ENCODE data around the gene IFNAR1. TPM values are rescaled to one million over a fixed set of nuclear protein-coding genes. Genes with fewer than 3 reads are reported as not detected.
A peak's percentile ranks its signal among the peaks of the same experiment; 100 is the strongest.

Gene IFNAR1
- total RNA-seq, 4 donors from 2014 or later = 8.9 to 24.3 (median 9.9) TPM

GRCh38 chr21:33398361-33398760 is 73.6 kb downstream of the IFNAR1 start:
- no peaks in the 10 kb centered on the region for H3K9me3 ChIP-seq
- intact Hi-C loops (cut with DNase I; ENCODE audit: low total_unique reads) = no loop called here

DNA sequence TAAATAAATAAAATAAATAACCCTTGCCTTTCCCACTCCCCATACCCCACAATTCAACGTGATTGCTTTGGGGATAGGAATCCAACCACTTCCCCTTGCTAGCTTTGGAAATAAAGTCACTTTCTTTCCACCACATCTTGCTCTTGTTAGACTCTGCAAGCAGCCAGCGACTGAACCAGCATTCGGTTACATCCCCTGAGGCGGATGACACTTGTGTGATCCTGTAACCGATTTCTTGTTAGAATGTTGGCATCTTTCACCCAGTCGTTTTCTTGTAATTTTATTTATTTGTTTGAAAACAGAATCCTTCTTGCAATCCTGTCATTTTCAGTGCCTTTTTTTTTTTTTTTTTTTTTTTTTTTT is 76.8 kb downstream of the IFNAR1 start:
- Histone ChIP-seq H3K36me3 (no peaks in the 10 kb centered on the region), H3K27me3 (no peaks in the 10 kb centered on the region), H3K4me3 (no peak overlapping the region), H3K27ac (peak overlapping the region in 1 of 4 donors; percentile 7), H3K9me3 (no peaks in the 10 kb centered on the region), H3K4me1 (peaks cover 8 to 14% of the 10 kb centered on the region in 2 donors)
- intact Hi-C loops (cut with DNase I; ENCODE audit: low total_unique reads) (loop anchor here (5.0 kb wide), 1 partner anchor 41 kb away; no protein-coding TSS in a partner anchor), in situ Hi-C loops (cut with MboI; ENCODE audit: low sequenced_read_pairs in 4 of 4) (loop anchor here in 1 of 4 donors (25.0 kb wide), 1 partner anchor 111 kb away; no protein-coding TSS in a partner anchor)
- TF ChIP-seq CTCF (IDR thresholded peaks at IDR 0.05 in 4 of 5, conservative IDR thresholded peaks at IDR 0.05 in 1 of 5) (no peak), POLR2A (IDR thresholded peaks at IDR 0.05) (no peak)
- DNase-seq (no peak), ATAC-seq (no peak)

More at GRCh38 chr21:33398361-33398760, 73.6 kb downstream of the IFNAR1 start:
- Histone ChIP-seq H3K4me1 (peaks cover 0 to 6% of the 10 kb centered on the region in 2 donors), H3K27me3 (no peaks in the 10 kb centered on the region), H3K4me3 (no peak overlapping the region), H3K27ac (no peak overlapping the region), H3K36me3 (no peaks in the 10 kb centered on the region)
- TF ChIP-seq CTCF (IDR thresholded peaks at IDR 0.05 in 4 of 5, conservative IDR thresholded peaks at IDR 0.05 in 1 of 5) (no peak), POLR2A (IDR thresholded peaks at IDR 0.05) (no peak)
- ATAC-seq = no peak
- no peak for DNase-seq
- in situ Hi-C loops (cut with MboI; ENCODE audit: low sequenced_read_pairs in 4 of 4) = no loop called here

DNA sequence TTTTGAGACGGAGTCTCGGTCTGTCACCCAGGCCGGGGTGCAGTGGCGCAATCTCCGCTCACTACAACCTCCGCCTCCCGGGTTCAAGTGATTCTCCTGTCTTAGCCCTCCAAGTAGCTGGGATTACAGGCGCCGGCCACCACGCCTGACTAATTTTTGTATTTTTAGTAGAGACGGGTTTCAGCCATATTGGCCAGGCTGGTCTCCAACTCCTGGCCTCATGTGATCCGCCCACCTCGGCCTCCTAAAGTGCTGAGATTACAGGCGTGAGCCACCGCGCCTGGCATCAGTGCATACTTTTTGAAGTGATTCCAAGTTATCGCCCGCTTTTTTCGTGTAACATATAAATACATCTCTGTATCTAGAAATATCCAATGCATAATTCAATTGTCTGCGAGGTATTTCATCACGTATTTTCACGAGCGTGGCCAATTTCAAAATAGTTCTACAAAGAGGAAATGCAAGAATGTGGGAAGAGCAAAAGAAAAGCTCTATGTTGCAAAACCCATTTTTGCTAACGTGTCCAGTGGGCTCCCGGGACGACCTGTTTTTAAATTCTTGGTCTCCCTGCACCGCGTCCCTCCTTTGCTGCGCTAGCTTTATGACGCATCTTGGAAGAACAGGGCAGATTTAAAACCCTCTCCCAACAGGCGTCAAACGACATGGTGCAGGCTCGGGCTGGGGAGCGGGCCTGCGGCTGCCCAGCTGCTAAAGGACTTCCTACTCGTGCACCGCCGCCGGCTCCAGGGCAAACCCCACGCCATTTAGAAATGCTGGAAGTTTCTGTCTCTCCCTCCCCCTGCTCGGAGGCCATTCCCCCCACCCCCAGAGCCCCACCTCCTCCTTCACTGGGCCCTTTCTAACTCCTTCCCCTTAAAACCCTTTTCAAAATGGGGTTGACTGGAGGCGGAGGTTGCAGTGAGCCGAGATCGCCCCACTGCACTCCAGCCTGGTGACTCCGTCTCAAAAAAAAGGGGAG is 77.5 kb downstream of the IFNAR1 start:
- H3K27me3 ChIP-seq = no peaks in the 10 kb centered on the region
- peaks cover 8 to 14% of the 10 kb centered on the region in 2 donors for H3K4me1 ChIP-seq
- no peaks in the 10 kb centered on the region for H3K36me3 ChIP-seq
- ATAC-seq = peak; percentile 38 to 42
- no peaks in the 10 kb centered on the region for H3K9me3 ChIP-seq
- TF ChIP-seq CTCF (IDR thresholded peaks at IDR 0.05 in 4 of 5, conservative IDR thresholded peaks at IDR 0.05 in 1 of 5) = no peak
- TF ChIP-seq POLR2A (IDR thresholded peaks at IDR 0.05) = peak; percentile 34 to 64
- peak overlapping the region; percentile 83 to 94 (median 88) for H3K4me3 ChIP-seq
- in situ Hi-C loops (cut with MboI; ENCODE audit: low sequenced_read_pairs in 4 of 4) (loop anchor here in 1 of 4 donors (25.0 kb wide), 1 partner anchor 110 kb away; no protein-coding TSS in a partner anchor), intact Hi-C loops (cut with DNase I; ENCODE audit: low total_unique reads) (loop anchor here (5.0 kb wide), 1 partner anchor 40 kb away; no protein-coding TSS in a partner anchor)
- H3K27ac ChIP-seq = peak overlapping the region; percentile 70 to 92 (median 87)
- peak; percentile 33 to 70 for DNase-seq

- in situ Hi-C loops (cut with MboI; ENCODE audit: low sequenced_read_pairs in 4 of 4) = loop anchor here in 1 of 4 donors (25.0 kb wide), 1 partner anchor 109 kb away; no protein-coding TSS in a partner anchor
- no peaks in the 10 kb centered on the region for H3K9me3 ChIP-seq
- H3K27ac ChIP-seq = peak within 1 kb of the TSS; percentile 82 to 92 (median 87)
- peak; percentile 37 to 53 for ATAC-seq
- no peaks in the 10 kb centered on the region for H3K27me3 ChIP-seq
- peaks cover 8 to 14% of the 10 kb centered on the region in 2 donors for H3K4me1 ChIP-seq
- TF ChIP-seq POLR2A (IDR thresholded peaks at IDR 0.05) (peak in 1 of 2 donors; percentile 43), CTCF (IDR thresholded peaks at IDR 0.05 in 4 of 5, conservative IDR thresholded peaks at IDR 0.05 in 1 of 5) (no peak)
- intact Hi-C loops (cut with DNase I; ENCODE audit: low total_unique reads) = loop anchor here (5.0 kb wide), 1 partner anchor 39 kb away; no protein-coding TSS in a partner anchor
- H3K4me3 ChIP-seq = peak within 1 kb of the TSS; percentile 83 to 94 (median 88)
- no peak for DNase-seq
- H3K36me3 ChIP-seq = no peaks in the 10 kb centered on the region
Measured at GRCh38 chr21:33403128-33403785, 78.5 kb downstream of the IFNAR1 start, which contains the start of gene IFNGR2. Gene IFNGR2 (plus strand): TSS chr21:33403413. CDS start chr21:33403544, 131 bp downstream.

All from gastrocnemius medialis (tissue), 4 donors.